ENCODE results near the gene RPL10A. TPM values are rescaled to one million over a fixed set of nuclear protein-coding genes. Genes with fewer than 3 reads are reported as not detected.
A peak's percentile ranks its signal among the peaks of the same experiment; 100 is the strongest.

Gene RPL10A
- total and polyA plus RNA-seq, 2 of the 13 experiments (the other 11 are each of a cell fraction or from before 2014, with no cell fraction given): 1,854 to 2,726 TPM

DNA sequence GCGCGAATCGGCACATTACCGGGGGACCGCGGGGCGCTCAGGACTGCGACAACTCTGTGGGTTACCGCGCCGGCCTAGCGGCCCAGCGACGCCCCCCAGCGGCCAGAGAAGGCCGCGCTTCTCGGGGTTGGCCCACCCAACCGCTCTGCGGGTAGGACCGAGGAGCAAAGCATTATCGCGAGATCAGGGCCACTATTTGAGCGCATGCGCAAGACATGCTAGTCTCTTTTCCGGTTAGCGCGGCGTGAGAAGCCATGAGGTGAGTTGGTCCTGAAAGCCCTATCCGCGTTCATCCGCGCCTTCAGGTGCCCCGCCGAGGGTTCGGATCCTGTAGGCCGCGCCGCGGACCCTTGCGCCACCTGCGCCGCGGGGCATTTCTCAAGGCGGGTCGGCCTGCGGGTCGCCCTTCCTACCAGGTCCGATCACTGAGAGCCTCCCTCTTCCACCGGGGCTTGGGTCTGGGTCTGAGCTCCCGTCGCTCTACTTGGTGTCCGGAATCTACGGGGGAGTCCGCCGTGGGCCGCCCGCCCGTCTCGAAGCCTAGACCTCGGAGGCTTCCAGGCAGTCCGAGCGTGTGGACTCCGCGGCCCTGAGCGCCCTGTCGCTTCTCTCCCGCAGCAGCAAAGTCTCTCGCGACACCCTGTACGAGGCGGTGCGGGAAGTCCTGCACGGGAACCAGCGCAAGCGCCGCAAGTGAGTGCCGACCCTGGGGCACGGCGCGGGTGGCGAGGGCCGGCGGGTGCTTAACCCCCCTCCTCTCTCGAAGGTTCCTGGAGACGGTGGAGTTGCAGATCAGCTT, at the start of gene RPL10A (continued):
- TF ChIP-seq, protein P1, sequence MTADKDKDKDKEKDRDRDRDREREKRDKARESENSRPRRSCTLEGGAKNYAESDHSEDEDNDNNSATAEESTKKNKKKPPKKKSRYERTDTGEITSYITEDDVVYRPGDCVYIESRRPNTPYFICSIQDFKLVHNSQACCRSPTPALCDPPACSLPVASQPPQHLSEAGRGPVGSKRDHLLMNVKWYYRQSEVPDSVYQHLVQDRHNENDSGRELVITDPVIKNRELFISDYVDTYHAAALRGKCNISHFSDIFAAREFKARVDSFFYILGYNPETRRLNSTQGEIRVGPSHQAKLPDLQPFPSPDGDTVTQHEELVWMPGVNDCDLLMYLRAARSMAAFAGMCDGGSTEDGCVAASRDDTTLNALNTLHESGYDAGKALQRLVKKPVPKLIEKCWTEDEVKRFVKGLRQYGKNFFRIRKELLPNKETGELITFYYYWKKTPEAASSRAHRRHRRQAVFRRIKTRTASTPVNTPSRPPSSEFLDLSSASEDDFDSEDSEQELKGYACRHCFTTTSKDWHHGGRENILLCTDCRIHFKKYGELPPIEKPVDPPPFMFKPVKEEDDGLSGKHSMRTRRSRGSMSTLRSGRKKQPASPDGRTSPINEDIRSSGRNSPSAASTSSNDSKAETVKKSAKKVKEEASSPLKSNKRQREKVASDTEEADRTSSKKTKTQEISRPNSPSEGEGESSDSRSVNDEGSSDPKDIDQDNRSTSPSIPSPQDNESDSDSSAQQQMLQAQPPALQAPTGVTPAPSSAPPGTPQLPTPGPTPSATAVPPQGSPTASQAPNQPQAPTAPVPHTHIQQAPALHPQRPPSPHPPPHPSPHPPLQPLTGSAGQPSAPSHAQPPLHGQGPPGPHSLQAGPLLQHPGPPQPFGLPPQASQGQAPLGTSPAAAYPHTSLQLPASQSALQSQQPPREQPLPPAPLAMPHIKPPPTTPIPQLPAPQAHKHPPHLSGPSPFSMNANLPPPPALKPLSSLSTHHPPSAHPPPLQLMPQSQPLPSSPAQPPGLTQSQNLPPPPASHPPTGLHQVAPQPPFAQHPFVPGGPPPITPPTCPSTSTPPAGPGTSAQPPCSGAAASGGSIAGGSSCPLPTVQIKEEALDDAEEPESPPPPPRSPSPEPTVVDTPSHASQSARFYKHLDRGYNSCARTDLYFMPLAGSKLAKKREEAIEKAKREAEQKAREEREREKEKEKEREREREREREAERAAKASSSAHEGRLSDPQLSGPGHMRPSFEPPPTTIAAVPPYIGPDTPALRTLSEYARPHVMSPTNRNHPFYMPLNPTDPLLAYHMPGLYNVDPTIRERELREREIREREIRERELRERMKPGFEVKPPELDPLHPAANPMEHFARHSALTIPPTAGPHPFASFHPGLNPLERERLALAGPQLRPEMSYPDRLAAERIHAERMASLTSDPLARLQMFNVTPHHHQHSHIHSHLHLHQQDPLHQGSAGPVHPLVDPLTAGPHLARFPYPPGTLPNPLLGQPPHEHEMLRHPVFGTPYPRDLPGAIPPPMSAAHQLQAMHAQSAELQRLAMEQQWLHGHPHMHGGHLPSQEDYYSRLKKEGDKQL (CRISPR knock-in tag; IDR thresholded peaks at IDR 0.05; ENCODE audit: low read depth): 0 out of 2 replicates have a peak, but pooled peaks have one; percentile 26
- TF ChIP-seq NR2F1 (CRISPR knock-in tag; IDR thresholded peaks at IDR 0.05) (no peak), ZSCAN9 (CRISPR knock-in tag; IDR thresholded peaks at IDR 0.05; ENCODE audit: borderline replicate concordance) (peak; percentile 90), SP5 (CRISPR knock-in tag; IDR thresholded peaks at IDR 0.05; ENCODE audit: borderline replicate concordance, low read depth) (no peak; the same call in 1 of the 2 replicates), TCF7L2 (IDR thresholded peaks at IDR 0.05; ENCODE audit: low read depth, low read length) (no peak), CAMTA2 (CRISPR knock-in tag; IDR thresholded peaks at IDR 0.05; ENCODE audit: borderline replicate concordance) (peak; percentile 85; the same call in 1 of the 2 replicates), ZNF724P (CRISPR knock-in tag; IDR thresholded peaks at IDR 0.05; ENCODE audit: borderline replicate concordance) (peak; percentile 78), ZNF329 (CRISPR knock-in tag; IDR thresholded peaks at IDR 0.05; ENCODE audit: low read depth) (peak; percentile 89), CENPX (CRISPR knock-in tag; IDR thresholded peaks at IDR 0.05) (no peak), HNRNPK (IDR thresholded peaks at IDR 0.05; ENCODE audit: low read depth, low read length, poor library complexity, severe bottlenecking) (no peak), RBM22 (optimal IDR thresholded peaks at IDR 0.05; ENCODE audit: low read length) (peak; percentile 83)
- TF ChIP-seq, protein P2, sequence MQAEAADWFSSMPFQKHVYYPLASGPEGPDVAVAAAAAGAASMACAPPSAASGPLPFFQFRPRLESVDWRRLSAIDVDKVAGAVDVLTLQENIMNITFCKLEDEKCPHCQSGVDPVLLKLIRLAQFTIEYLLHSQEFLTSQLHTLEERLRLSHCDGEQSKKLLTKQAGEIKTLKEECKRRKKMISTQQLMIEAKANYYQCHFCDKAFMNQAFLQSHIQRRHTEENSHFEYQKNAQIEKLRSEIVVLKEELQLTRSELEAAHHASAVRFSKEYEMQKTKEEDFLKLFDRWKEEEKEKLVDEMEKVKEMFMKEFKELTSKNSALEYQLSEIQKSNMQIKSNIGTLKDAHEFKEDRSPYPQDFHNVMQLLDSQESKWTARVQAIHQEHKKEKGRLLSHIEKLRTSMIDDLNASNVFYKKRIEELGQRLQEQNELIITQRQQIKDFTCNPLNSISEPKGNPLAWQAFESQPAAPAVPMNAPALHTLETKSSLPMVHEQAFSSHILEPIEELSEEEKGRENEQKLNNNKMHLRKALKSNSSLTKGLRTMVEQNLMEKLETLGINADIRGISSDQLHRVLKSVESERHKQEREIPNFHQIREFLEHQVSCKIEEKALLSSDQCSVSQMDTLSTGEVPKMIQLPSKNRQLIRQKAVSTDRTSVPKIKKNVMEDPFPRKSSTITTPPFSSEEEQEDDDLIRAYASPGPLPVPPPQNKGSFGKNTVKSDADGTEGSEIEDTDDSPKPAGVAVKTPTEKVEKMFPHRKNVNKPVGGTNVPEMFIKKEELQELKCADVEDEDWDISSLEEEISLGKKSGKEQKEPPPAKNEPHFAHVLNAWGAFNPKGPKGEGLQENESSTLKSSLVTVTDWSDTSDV (CRISPR knock-in tag; IDR thresholded peaks at IDR 0.05): no peak; the same call in 1 of the 2 replicates
- TF ChIP-seq, protein P3, sequence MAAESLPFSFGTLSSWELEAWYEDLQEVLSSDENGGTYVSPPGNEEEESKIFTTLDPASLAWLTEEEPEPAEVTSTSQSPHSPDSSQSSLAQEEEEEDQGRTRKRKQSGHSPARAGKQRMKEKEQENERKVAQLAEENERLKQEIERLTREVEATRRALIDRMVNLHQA (CRISPR knock-in tag; IDR thresholded peaks at IDR 0.05): peak; percentile 81; the same call in 1 of the 2 replicates
- TF ChIP-seq, protein P4, sequence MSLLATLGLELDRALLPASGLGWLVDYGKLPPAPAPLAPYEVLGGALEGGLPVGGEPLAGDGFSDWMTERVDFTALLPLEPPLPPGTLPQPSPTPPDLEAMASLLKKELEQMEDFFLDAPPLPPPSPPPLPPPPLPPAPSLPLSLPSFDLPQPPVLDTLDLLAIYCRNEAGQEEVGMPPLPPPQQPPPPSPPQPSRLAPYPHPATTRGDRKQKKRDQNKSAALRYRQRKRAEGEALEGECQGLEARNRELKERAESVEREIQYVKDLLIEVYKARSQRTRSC (CRISPR knock-in tag; IDR thresholded peaks at IDR 0.05; ENCODE audit: low read depth): peak; percentile 58
- TF ChIP-seq, protein P5, sequence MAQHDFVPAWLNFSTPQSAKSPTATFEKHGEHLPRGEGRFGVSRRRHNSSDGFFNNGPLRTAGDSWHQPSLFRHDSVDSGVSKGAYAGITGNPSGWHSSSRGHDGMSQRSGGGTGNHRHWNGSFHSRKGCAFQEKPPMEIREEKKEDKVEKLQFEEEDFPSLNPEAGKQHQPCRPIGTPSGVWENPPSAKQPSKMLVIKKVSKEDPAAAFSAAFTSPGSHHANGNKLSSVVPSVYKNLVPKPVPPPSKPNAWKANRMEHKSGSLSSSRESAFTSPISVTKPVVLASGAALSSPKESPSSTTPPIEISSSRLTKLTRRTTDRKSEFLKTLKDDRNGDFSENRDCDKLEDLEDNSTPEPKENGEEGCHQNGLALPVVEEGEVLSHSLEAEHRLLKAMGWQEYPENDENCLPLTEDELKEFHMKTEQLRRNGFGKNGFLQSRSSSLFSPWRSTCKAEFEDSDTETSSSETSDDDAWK (CRISPR knock-in tag; IDR thresholded peaks at IDR 0.05): no peak
